ENCODE measurements around the gene PTPRA.
"Not testable (repeated sequence)": the region's sequence is repeated elsewhere in the genome, so short reads cannot be mapped to it uniquely, and the experiment has no call there.

PTPRA gene

DNA sequence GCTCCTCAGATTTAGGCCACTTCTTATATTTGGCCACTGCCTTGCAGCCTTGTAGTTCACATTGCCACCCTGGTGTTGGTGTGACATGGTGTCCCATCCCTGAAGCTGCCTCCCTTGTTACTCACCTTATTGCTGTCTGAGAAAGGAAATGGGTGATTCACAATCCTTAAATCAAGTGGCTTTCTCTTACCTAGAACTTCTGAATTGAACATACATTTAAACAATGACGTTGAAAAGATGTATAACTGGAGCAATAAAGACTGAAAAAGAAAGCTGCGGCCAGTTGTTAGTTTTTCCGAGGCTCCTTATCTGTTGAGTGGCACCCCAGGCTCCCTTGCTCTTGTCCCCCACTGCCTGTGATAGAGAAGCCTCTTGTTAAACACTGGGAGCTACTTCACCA is 141.4 kb downstream of the PTPRA start:
- in situ Hi-C loops (cut with HindIII; ENCODE audit: low pct_ligation_motif_present, low pct_unique_long_range_greater_than_20kb, low sequenced_read_pairs): no loop called here
- DNase-seq: no peak

DNA sequence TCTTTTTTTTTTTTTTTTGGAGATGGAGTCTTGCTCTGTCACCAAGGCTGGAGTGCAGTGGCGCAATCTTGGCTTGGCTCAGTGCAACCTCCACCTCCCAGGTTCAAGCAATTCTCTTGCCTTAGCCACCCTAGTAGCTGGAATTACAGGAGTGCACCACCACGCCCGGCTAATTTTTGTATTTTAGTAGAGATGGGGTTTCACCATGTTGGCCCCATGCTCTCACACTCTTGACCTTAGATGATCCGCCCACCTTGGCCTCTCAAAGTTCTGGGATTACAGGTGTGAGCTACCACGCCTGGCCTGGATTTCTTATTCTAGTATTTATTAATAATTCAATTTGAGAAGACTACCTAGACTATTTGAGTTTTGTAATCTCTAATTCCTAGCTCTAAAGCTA is 142.0 kb downstream of the PTPRA start:
- in situ Hi-C loops (cut with HindIII; ENCODE audit: low pct_ligation_motif_present, low pct_unique_long_range_greater_than_20kb, low sequenced_read_pairs); DNase-seq: not testable (repeated sequence)

DNA sequence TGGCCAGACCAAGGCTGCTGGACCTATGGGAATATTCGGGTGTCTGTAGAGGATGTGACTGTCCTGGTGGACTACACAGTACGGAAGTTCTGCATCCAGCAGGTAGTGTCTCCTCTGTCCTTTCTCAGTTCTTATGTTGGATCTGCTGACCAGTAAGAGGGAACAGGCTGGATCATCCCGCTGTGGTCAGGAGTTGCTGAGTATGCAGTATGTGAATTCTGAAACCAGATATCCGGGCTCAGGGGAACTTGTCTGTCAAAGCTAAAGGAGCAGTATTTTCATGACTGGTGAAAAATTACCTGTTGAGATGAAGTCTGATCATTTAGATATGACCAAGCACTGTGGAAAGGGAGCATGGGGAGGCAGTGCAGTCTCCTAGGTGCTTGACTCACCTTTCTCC is 148.0 kb downstream of the PTPRA start:
- in situ Hi-C loops (cut with HindIII; ENCODE audit: low pct_ligation_motif_present, low pct_unique_long_range_greater_than_20kb, low sequenced_read_pairs): no loop called here
- DNase-seq: no peak

DNA sequence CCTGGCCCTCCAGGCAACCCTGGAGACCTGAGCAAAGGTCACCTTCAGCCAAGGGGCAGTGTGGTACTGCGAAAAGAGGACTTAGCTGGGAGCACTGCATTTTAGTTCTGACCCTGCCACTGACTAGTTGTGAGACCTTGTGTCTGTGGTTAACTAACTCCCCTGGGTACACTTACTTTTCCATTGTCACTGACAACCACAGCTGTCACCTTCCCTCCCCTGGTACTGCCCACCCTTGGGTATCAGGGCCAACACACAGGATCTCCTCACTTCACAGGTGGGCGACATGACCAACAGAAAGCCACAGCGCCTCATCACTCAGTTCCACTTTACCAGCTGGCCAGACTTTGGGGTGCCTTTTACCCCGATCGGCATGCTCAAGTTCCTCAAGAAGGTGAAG is 148.5 kb downstream of the PTPRA start:
- in situ Hi-C loops (cut with HindIII; ENCODE audit: low pct_ligation_motif_present, low pct_unique_long_range_greater_than_20kb, low sequenced_read_pairs): no loop called here
- no peak for DNase-seq

DNA sequence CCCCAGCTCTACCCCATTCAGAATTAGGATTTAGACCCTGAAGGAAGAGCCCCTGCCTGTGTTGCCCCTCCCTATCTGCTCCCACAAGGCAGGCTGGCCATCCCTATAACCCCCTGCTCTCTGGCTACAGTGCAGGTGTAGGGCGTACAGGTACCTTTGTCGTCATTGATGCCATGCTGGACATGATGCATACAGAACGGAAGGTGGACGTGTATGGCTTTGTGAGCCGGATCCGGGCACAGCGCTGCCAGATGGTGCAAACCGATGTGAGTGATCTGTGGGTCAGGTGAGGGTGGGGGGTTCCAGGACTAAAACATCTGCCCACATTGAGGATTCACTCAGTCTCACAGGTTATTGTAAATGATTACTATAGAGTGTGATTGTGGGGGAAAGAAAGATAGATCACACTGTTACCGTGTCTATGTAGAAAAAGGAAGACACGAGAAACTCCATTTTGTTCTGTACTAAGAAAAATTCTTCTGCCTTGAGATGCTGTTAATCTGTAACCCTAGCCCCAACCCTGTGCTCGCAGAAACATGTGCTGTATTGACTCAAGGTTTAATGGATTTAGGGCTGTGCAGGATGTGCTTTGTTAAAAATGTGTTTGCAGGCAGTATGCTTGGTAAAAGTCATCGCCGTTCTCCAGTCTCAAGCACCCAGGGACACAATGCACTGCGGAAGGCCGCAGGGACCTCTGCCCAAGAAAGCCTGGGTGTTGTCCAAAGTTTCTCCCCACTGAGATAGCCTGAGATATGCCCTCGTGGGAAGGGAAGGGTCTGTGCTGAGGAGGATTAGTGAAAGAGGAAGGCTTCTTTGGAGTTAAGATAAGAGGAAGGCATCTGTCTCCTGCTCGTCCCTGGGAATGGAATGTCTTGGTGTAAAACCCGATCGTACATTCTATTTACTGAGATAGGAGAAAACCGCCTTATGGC is 149.5 kb downstream of the PTPRA start:
- not testable (repeated sequence) for DNase-seq

DNA sequence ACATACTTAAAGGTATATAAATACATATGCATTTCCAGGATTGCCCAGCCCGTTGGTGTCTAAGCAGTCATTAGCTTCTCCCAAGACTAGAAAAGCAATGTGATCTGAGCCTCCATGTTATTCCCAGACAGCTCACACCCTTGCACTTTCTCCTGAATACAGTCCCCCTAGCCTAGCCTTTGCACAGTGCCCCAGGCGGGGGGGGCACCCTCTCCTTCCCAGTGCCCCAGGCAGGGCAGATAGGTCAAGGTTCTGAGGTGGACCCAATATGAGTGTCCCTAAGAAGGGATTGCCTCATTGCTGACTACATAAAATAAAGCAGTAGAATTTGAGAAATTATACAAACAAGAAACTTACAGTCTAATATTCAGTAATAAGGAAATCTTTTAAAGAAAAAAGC is 154.7 kb downstream of the PTPRA start:
- in situ Hi-C loops (cut with HindIII; ENCODE audit: low pct_ligation_motif_present, low pct_unique_long_range_greater_than_20kb, low sequenced_read_pairs): no loop called here
- DNase-seq: no peak

More for the DNA sequence above, 149.5 kb downstream of the PTPRA start:
- in situ Hi-C loops (cut with HindIII; ENCODE audit: low pct_ligation_motif_present, low pct_unique_long_range_greater_than_20kb, low sequenced_read_pairs): not testable (repeated sequence)

DNA sequence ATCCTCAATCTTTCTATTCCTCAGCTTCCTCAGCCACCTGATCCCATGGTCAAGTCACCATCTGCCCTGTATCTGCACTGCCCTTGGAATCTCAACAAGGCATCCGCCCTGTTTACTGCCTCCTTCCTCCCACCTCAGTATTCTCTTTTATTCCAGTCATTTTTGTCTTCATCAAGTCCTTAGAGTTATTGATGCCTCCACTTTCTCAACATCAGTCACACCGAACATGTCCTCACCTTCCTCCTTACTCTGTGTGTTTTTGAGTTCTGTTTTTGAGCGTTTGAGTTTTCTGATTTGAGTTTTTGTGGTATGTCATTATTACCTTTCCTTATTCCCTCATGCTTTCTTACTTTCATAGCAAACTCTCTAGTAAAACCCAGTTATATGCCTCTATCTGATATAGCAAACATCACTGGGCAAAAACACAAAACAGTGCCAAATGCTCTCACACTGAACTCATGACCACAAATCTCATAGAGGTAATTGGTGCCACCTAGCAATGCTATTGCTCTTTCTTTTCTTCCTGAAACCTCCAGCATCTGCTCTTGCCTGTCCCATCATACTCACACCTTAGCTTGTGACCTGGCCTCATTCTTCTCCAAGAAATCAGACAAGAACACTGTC is 158.4 kb downstream of the PTPRA start:
- no peak for DNase-seq
- in situ Hi-C loops (cut with HindIII; ENCODE audit: low pct_ligation_motif_present, low pct_unique_long_range_greater_than_20kb, low sequenced_read_pairs): no loop called here

DNA sequence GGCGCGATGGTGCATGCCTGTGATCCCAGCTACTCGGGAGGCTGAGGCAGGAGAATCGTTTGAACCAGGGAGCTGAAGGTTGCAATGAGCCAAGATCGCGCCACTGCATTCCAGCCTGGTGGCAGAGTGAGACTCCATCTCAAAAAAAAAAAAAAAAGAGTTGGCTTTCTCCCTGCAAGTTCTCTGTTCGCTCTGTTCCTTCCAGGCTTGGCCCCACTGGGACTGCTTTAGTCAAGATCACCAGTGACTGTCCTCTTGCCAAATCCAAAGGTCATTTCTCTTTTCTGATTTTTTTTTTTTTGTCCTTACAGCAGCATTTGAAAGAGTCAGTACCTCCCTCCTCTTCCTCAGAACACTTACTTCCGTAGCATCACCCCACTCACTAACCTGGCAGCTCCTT is 159.3 kb downstream of the PTPRA start:
- DNase-seq: no peak
- in situ Hi-C loops (cut with HindIII; ENCODE audit: low pct_ligation_motif_present, low pct_unique_long_range_greater_than_20kb, low sequenced_read_pairs): no loop called here

DNA sequence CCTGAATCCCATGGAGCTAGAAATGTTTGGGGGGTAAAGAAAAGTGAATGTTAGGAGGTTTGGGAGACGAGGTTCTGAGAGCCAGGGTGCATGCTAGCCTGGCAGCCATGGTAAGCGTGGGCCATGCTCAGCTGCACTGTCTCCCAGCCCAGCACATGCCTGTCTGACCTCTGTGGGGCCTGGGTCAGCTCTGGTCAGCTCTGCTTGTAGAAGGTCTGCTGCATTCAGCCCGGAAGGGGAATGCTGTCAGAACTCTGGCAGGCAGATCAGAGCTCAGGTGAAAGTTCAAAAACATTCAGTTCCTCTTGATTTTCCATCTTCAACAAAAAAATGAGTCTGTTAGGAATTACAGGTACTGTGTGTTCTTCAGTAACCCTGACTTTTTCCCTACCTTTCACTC is 164.4 kb downstream of the PTPRA start:
- in situ Hi-C loops (cut with HindIII; ENCODE audit: low pct_ligation_motif_present, low pct_unique_long_range_greater_than_20kb, low sequenced_read_pairs): no loop called here
- DNase-seq: no peak

GRCh38 chr20:3038454-3038853 is 165.2 kb downstream of the PTPRA start:
- in situ Hi-C loops (cut with HindIII; ENCODE audit: low pct_ligation_motif_present, low pct_unique_long_range_greater_than_20kb, low sequenced_read_pairs): no loop called here
- DNase-seq: no peak

GRCh38 chr20:3039426-3039825 is 166.1 kb downstream of the PTPRA start:
- in situ Hi-C loops (cut with HindIII; ENCODE audit: low pct_ligation_motif_present, low pct_unique_long_range_greater_than_20kb, low sequenced_read_pairs): no loop called here

GRCh38 chr20:3040086-3040485 is 166.8 kb downstream of the PTPRA start:
- no peak for DNase-seq
- in situ Hi-C loops (cut with HindIII; ENCODE audit: low pct_ligation_motif_present, low pct_unique_long_range_greater_than_20kb, low sequenced_read_pairs): no loop called here

More at GRCh38 chr20:3039426-3039825, 166.1 kb downstream of the PTPRA start:
- no peak for DNase-seq

- no peak for DNase-seq
- in situ Hi-C loops (cut with HindIII; ENCODE audit: low pct_ligation_motif_present, low pct_unique_long_range_greater_than_20kb, low sequenced_read_pairs): no loop called here
Observed at GRCh38 chr20:3041854-3042409, 168.7 kb downstream of the PTPRA start.

- DNase-seq: no peak
- in situ Hi-C loops (cut with HindIII; ENCODE audit: low pct_ligation_motif_present, low pct_unique_long_range_greater_than_20kb, low sequenced_read_pairs): no loop called here
Observed at GRCh38 chr20:3042625-3043024, 169.3 kb downstream of the PTPRA start.

- in situ Hi-C loops (cut with HindIII; ENCODE audit: low pct_ligation_motif_present, low pct_unique_long_range_greater_than_20kb, low sequenced_read_pairs): no loop called here
- DNase-seq: no peak
Observed at GRCh38 chr20:3043322-3043721, 170.0 kb downstream of the PTPRA start, which contains the start of gene GNRH2. GNRH2 (plus strand) TSS chr20:3043622; CDS start chr20:3044415, 793 bp downstream.

DNA sequence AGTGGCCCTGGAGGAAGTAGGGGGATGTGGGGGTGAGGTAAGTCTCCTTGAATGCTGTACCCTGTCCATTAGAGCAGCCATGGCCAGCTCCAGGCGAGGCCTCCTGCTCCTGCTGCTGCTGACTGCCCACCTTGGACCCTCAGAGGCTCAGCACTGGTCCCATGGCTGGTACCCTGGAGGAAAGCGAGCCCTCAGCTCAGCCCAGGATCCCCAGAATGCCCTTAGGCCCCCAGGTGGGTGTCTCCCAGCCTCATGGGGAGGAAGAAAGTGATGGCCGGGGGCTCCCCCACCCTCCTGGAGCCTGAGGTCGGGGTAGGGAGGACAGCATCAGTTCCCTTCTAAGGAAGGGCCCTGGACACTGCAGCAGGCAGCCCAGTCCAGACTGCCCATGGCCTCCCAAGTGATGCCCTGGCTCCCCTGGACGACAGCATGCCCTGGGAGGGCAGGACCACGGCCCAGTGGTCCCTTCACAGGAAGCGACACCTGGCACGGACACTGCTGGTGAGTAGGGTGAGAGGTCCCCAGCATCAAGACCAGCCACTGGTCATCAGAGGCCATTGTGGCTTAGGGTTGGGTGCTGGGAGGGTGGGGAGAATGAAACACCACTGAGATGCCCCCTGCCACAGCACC is 171.2 kb downstream of the PTPRA start:
- in situ Hi-C loops (cut with HindIII; ENCODE audit: low pct_ligation_motif_present, low pct_unique_long_range_greater_than_20kb, low sequenced_read_pairs): no loop called here
- DNase-seq: no peak

DNA sequence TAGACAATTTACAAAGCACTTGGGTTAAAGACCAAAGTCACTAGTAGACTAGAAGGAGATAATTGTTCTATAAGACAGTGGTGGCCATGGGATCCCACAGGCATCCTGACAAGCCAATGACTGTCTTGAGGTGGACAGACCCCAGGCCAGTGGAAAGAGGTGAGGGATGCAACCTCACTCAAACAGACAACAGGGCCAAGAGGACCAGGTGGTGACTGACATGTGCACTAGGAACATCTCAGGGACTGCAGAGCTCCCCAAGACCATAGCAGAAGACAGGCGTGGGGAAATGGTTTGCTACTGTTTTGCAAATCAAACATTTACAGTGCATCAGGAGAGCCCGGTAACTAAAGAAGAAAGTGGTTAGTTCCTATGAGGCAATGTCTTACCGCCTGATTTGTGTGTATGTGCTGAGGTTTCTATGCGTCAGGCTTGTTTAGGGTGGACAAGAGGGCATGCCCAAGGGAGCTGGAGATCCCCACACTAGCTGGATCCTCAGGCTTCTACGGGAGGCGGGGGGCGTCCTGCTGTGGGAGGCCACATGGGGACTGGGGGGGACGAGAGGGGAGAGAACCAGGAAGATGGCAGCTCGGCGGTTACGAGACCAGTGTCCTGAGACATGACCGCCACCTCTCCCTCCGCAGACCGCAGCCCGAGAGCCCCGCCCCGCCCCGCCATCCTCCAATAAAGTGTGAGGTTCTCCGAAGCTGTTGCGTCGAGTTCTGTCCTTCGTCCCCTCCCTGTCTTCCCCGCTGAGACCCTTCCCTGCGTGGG is 171.9 kb downstream of the PTPRA start:
- no peak for DNase-seq
- in situ Hi-C loops (cut with HindIII; ENCODE audit: low pct_ligation_motif_present, low pct_unique_long_range_greater_than_20kb, low sequenced_read_pairs): no loop called here
